GM12864 (cell line): Measurements from ENCODE around the gene USF2.

ENCODE experiments used
- DNase-seq: peaks from one replicate; pipeline ENCODE4 v3.0.0-alpha.2; 2011; ENCODE audit warnings: low read depth
- H3K4me3 ChIP-seq: 2 replicates; pipeline ENCODE4 v1.5.1; 2011; ENCODE audit warnings: mild to moderate bottlenecking, low read depth, low read length, control low read depth
- TF ChIP-seq, protein P1 (sequence below): IDR thresholded peaks from 2 replicates; pipeline ENCODE4 v1.5.1; 2011; ENCODE audit warnings: low read depth, mild to moderate bottlenecking, moderate library complexity, low read length, control low read depth, inconsistent platforms; ENCODE audit errors: missing control alignments

USF2 gene

DNA sequence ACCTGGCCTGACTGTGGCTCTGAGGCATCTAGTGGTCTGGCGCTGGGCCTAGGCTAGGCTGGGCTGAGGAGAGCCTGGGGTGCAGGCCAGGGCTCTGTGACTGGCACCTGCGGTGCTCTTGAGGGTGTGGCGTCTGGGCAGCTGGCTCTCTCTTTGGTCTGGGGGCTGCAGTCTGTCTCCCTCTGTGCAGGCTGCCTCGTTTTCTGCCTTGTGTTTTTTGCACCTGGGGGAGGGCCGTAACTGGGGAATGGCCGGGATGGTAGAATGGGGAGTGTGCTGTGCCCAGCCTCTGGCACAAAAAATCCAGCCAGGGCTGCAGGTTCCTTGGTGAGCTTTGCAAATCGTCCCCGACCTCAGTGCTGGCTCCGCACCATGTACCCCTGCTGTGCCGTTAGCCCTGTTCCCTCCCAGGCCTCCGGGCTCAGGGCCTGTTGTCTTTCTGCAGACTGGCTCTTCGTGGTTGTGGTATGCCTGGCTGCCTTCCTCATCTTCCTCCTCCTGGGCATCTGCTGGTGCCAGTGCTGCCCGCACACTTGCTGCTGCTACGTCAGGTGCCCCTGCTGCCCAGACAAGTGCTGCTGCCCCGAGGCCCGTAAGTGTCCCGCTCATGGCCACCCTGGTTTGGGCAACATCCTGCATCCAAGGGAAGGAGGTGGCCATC is 6.5 kb upstream of the USF2 start:
- no peak for DNase-seq
- TF ChIP-seq, protein P1, sequence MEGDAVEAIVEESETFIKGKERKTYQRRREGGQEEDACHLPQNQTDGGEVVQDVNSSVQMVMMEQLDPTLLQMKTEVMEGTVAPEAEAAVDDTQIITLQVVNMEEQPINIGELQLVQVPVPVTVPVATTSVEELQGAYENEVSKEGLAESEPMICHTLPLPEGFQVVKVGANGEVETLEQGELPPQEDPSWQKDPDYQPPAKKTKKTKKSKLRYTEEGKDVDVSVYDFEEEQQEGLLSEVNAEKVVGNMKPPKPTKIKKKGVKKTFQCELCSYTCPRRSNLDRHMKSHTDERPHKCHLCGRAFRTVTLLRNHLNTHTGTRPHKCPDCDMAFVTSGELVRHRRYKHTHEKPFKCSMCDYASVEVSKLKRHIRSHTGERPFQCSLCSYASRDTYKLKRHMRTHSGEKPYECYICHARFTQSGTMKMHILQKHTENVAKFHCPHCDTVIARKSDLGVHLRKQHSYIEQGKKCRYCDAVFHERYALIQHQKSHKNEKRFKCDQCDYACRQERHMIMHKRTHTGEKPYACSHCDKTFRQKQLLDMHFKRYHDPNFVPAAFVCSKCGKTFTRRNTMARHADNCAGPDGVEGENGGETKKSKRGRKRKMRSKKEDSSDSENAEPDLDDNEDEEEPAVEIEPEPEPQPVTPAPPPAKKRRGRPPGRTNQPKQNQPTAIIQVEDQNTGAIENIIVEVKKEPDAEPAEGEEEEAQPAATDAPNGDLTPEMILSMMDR = no peak
- H3K4me3 ChIP-seq = no peak overlapping the region

DNA sequence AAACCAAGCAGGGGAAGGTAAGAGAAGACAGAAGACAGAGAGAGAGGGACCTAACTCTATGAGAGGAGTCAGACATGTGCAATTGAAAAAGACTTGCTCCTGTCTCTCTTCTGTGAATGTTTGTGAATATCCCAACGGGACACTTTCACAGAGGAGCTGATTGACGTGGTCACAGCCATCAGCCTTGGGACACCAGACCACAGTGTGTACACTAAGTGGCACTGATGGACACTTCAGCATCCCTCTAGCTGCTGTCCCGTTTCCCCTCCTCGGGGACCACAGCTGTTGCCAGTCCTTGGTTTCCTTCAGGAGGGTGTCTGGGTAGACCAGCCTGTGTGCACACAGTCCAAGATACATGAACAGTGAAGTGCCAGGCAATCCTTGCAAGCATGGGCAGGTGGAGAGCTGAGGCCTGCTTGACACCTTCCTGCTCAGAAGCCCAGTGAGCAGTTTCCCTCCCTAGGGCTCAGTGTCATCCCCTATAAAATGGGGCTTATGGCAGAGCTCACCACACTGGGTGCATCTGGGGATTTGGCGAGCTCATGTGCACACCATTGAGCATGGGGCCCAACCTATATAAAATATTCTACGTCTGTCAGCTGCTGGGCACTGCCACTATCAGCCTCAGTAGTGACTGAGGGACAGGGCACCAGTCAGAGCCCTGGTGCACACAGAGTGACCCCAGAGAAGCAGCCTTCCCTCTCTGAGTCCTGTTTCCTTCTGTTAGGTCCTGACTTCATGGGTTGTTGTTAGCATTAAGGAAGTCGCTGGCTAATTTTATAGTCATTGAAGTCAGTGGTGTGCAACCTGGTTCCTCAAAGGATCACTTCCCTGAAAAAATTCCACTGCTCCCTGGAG is 4.3 kb upstream of the USF2 start:
- H3K4me3 ChIP-seq = no peak overlapping the region
- TF ChIP-seq, protein P1 = no peak
- DNase-seq = no peak

GRCh38 chr19:35265126-35265899 is 3.4 kb upstream of the USF2 start:
- no peak overlapping the region for H3K4me3 ChIP-seq
- TF ChIP-seq, protein P1 = no peak
- DNase-seq = no peak

- no peak for DNase-seq
- H3K4me3 ChIP-seq = no peak overlapping the region
- TF ChIP-seq, protein P1 = no peak
These were observed 2.8 kb upstream of the USF2 start for GRCh38 chr19:35265900-35266519.

DNA sequence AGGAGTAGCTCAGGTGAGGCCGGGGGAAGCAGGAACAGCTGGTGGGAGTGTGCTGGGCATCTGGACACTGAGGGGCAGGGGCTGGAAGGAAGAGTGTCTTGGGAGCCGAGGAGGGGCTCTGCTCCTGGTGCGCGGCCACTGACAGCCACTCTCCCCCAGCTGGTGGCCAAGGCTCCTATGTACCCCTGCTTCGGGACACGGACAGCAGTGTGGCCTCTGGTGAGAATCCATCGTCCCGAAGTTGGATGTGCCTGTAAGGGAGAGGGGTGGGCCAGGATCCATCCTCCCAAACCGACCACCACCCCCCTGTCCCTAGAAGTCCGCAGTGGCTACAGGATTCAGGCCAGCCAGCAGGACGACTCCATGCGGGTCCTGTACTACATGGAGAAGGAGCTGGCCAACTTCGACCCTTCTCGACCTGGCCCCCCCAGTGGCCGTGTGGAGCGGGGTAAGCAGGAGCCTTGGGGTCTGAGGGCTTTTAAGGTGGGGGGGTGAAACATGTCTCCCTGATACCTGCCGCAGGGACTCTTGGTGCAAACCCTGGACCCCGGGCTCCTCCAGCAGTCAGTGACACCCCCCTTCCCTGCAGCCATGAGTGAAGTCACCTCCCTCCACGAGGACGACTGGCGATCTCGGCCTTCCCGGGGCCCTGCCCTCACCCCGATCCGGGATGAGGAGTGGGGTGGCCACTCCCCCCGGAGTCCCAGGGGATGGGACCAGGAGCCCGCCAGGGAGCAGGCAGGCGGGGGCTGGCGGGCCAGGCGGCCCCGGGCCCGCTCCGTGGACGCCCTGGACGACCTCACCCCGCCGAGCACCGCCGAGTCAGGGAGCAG is 2.0 kb upstream of the USF2 start:
- H3K4me3 ChIP-seq = peak overlapping the region; percentile 87
- TF ChIP-seq, protein P1 = no peak
- DNase-seq = no peak

DNA sequence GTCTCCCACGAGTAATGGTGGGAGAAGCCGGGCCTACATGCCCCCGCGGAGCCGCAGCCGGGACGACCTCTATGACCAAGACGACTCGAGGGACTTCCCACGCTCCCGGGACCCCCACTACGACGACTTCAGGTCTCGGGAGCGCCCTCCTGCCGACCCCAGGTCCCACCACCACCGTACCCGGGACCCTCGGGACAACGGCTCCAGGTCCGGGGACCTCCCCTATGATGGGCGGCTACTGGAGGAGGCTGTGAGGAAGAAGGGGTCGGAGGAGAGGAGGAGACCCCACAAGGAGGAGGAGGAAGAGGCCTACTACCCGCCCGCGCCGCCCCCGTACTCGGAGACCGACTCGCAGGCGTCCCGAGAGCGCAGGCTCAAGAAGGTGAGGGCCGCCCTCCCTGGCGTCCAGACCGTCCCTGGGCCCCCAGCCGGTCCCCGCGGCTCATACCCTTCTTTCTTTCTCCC is 1.4 kb upstream of the USF2 start:
- H3K4me3 ChIP-seq = peak overlapping the region; percentile 87
- TF ChIP-seq, protein P1 = no peak
- DNase-seq = no peak
